Astrocyte of the spinal cord (primary cell): ENCODE measurements around the gene SORCS2.

Experiments
- DNase-seq: peaks from one replicate; pipeline ENCODE4 v3.0.0; 2011; ENCODE audit warnings: low read depth, low spot score
- H3K4me3 ChIP-seq: 2 replicates; pipeline ENCODE4 v1.5.1; 2011; ENCODE audit warnings: low read depth, mild to moderate bottlenecking, low read length, moderate library complexity
- CTCF ChIP-seq: IDR thresholded peaks from 2 replicates; pipeline ENCODE4 v1.5.1; 2012; ENCODE audit warnings: low read depth, mild to moderate bottlenecking, low read length, inconsistent platforms
- in situ Hi-C: cut with HindIII; loops from 2 replicates; pipeline ENCODE4 v1.10.0; 2017; ENCODE audit warnings: low sequenced_read_pairs

Gene SORCS2

GRCh38 chr4:7680731-7681130 is 488.4 kb downstream of the SORCS2 start:
- TF ChIP-seq CTCF: no peak
- in situ Hi-C loops: no loop called here
- DNase-seq: no peak
- no peak overlapping the region for H3K4me3 ChIP-seq

GRCh38 chr4:7683126-7683703 is 490.9 kb downstream of the SORCS2 start:
- in situ Hi-C loops: no loop called here
- no peak for DNase-seq
- no peak overlapping the region for H3K4me3 ChIP-seq
- no peak for TF ChIP-seq CTCF

GRCh38 chr4:7684294-7684693 is 492.0 kb downstream of the SORCS2 start:
- no peak overlapping the region for H3K4me3 ChIP-seq
- no peak for TF ChIP-seq CTCF
- DNase-seq: no peak
- in situ Hi-C loops: no loop called here

GRCh38 chr4:7686070-7686870 is 493.9 kb downstream of the SORCS2 start:
- in situ Hi-C loops: no loop called here
- DNase-seq: no peak
- no peak overlapping the region for H3K4me3 ChIP-seq
- no peak for TF ChIP-seq CTCF

- no peak overlapping the region for H3K4me3 ChIP-seq
- in situ Hi-C loops: no loop called here
- no peak for TF ChIP-seq CTCF
- DNase-seq: no peak
Observed at GRCh38 chr4:7687006-7687405, 494.7 kb downstream of the SORCS2 start.

GRCh38 chr4:7687796-7688195 is 495.5 kb downstream of the SORCS2 start:
- DNase-seq: no peak
- in situ Hi-C loops: no loop called here
- no peak for TF ChIP-seq CTCF
- no peak overlapping the region for H3K4me3 ChIP-seq
